Retinal pigment epithelial cell (primary cell): ENCODE data around the gene TEX51.

Experiments used
- DNase-seq: peaks from one replicate; pipeline ENCODE4 v3.0.0-alpha.2; 2010; ENCODE audit warnings: low read depth
- H3K4me3 ChIP-seq: 2 replicates; pipeline ENCODE4 v1.5.1; 2011; ENCODE audit warnings: mild to moderate bottlenecking, low read length, control low read depth, moderate library complexity
- CTCF ChIP-seq: conservative IDR thresholded peaks from 2 replicates; pipeline ENCODE4 v1.5.1; 2011; ENCODE audit warnings: low read depth, low read length, control low read depth, inconsistent platforms

TEX51 gene

DNA sequence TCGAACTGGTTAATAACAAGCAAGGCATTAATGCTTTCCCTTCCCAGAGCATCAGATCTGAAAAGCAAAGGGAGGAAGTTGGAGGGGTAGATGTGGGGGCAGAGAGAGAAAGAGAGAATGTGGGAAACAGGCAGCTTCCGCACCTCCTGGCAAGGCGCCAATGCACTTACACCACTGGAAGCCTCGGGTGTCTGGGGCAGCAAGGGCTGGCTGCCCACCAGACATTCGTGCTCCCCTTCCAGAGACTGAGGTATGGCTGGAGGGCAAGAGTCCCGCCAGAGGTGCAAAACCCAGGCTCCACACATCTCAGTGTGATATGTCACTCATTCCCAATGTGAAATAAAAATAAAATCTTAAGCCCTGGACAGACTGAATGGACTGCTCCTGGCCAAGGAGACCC lies 46.4 kb downstream of the TEX51 start:
- no peak overlapping the region for H3K4me3 ChIP-seq
- no peak for TF ChIP-seq CTCF
- no peak for DNase-seq

DNA sequence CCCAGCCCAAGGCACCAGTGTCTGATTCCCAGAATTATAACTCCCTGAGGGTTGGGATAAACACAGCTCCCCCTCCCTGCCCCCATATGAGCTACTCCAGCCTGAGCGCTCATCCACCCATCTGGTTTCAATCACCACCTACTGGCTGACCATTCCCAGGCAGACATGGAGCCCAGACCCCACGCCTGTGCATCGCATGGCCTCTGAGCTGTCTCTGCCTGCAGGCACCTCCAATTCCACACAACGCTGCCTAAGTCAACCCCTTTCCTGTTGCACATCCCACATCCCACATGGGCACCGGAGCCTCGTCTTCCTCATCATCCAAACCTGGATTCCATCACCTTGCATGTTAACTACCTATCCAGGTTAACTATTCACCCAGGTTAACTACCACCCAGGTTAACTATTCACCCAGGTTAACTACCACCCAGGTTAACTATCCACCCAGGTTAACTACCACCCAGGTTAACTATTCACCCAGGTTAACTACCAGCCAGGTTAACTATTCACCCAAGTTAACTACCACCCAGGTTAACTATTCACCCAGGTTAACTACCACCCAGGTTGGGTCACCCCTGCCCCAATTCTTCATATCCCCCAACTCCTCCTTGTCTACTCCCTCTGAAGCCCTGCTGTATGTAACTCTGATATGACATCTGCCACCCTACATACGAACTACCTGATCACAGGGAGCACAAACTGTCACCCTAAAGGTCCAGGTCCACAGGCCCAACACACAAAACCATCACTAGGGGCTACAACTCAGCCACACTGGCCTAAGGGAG lies 47.8 kb downstream of the TEX51 start:
- TF ChIP-seq CTCF, result no peak
- no peak for DNase-seq
- no peak overlapping the region for H3K4me3 ChIP-seq

GRCh38 chr2:126947103-126947429 lies 48.4 kb downstream of the TEX51 start:
- H3K4me3 ChIP-seq, result no peak overlapping the region
- no peak for TF ChIP-seq CTCF
- no peak for DNase-seq

- H3K4me3 ChIP-seq, result no peak overlapping the region
- DNase-seq, result no peak
- TF ChIP-seq CTCF, result no peak
Measured at GRCh38 chr2:126949775-126950174, 51.1 kb downstream of the TEX51 start.

DNA sequence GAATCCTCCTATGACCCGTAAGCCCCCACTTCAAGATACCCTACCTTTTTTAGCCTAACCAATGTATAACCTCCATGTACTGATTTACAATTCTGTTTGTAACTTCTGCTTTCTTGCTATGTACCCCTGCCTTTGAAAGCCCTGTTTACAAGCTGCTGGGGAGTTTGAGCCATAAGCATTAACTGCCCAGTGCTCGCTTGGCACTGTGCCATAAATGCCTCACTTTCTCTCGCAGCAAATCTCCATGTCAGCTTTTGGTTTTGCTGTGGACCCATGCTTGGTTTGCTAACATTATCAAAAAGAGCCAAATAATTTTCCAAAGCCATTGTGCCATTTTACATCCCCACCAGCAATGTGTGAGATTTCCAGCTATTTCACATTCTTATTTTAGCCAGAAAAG lies 51.8 kb downstream of the TEX51 start:
- no peak for TF ChIP-seq CTCF
- no peak for DNase-seq
- H3K4me3 ChIP-seq, result no peak overlapping the region
